HUES6 (cell line): ENCODE data around the gene STKLD1.
"Not testable (repeated sequence)": the region's sequence is repeated elsewhere in the genome, so short reads cannot be mapped to it uniquely, and the experiment has no call there.

Experiments
- H3K27ac ChIP-seq: 2 replicates; pipeline ENCODE4 v1.7.0; 2013; ENCODE audit warnings: low read depth, mild to moderate bottlenecking, low read length, inconsistent platforms
- H3K27me3 ChIP-seq: 2 replicates; pipeline ENCODE4 v1.6.1; 2013; ENCODE audit warnings: low read length; ENCODE audit not compliant: control insufficient read depth, insufficient read depth
- H3K36me3 ChIP-seq: 2 replicates; pipeline ENCODE4 v1.6.1; 2013; ENCODE audit warnings: low read length; ENCODE audit not compliant: control insufficient read depth, insufficient read depth
- H3K4me1 ChIP-seq: 2 replicates; pipeline ENCODE4 v1.6.1; 2013; ENCODE audit warnings: low read length; ENCODE audit not compliant: control insufficient read depth, insufficient read depth
- H3K4me3 ChIP-seq: 2 replicates; pipeline ENCODE4 v1.5.1; 2013; ENCODE audit warnings: low read depth, low read length
- H3K9ac ChIP-seq: one replicate; pipeline ENCODE4 v1.6.1; 2013; ENCODE audit warnings: mild to moderate bottlenecking, low read length
- H3K9me3 ChIP-seq: 2 replicates; pipeline ENCODE4 v1.6.1; 2013; ENCODE audit warnings: low read depth, low read length; ENCODE audit not compliant: control insufficient read depth, insufficient read depth

STKLD1 gene

DNA sequence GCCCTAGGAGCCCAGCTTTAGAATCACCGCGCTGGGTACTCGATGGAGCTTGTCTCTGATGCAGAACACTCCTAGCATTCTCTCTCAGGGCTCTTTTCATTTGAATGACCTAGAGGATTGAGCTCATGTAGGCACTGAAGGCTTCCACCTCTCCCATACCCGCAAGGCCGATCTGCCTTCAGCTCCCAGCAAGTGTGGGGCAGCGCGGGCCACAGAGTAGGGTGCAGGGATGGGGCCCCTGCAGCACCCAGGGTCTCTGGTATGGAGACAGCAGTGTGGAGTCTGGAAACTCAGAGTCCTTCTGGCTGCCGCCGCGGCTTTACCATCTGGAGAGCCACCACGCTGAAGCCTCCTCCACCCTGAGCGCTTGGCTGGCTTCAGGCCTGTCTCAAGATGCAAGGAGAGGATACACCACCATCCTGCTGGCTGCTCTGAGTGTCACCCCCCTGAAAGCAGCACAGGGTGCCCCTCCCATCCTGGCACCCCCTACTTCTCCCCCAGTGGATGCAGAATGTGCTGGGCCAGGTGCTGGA, 12.9 kb downstream of the STKLD1 start:
- peaks cover 7% of the 10 kb centered on the region for H3K9me3 ChIP-seq
- no peaks in the 10 kb centered on the region for H3K36me3 ChIP-seq
- no peak overlapping the region for H3K4me3 ChIP-seq
- H3K4me1 ChIP-seq: no peaks in the 10 kb centered on the region
- peaks cover 5% of the 10 kb centered on the region; the same call in 1 of the 2 replicates for H3K27me3 ChIP-seq
- no peak overlapping the region for H3K9ac ChIP-seq
- H3K27ac ChIP-seq: no peak overlapping the region

DNA sequence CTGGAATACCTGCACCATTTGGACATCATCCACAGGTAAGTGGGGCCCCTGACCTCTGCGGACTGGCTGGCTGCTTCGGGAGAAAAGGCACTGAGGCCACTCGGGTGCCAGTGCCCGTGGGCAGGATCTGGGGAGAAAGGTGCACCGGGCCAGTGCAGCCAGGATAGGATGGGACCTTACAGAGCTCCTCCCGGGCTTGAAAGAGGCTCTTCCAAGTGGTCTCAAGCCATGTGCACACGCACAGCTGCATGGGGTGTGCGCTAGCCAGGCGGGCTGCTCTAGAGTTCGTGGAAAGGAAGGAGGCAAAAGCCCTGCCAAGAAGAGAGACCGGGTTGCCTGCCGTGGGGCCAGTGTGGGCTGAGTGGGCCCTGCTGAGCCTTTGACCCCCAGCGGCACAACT, 13.4 kb downstream of the STKLD1 start:
- Histone ChIP-seq H3K4me1 (no peaks in the 10 kb centered on the region), H3K27ac (no peak overlapping the region), H3K9ac (no peak overlapping the region), H3K9me3 (peaks cover 7% of the 10 kb centered on the region), H3K27me3 (peaks cover 5% of the 10 kb centered on the region; the same call in 1 of the 2 replicates), H3K36me3 (no peaks in the 10 kb centered on the region), H3K4me3 (no peak overlapping the region)

- Histone ChIP-seq H3K27me3 (peaks cover 5% of the 10 kb centered on the region; the same call in 1 of the 2 replicates), H3K9me3 (peaks cover 7% of the 10 kb centered on the region), H3K4me1 (no peaks in the 10 kb centered on the region), H3K27ac (no peak overlapping the region), H3K9ac (no peak overlapping the region), H3K4me3 (no peak overlapping the region), H3K36me3 (no peaks in the 10 kb centered on the region)
Observed at GRCh38 chr9:133390713-133391112, 14.5 kb downstream of the STKLD1 start.

- not testable (repeated sequence) for H3K36me3 ChIP-seq, H3K4me1 ChIP-seq, H3K9ac ChIP-seq, H3K27me3 ChIP-seq, H3K4me3 ChIP-seq, H3K9me3 ChIP-seq, H3K27ac ChIP-seq
Observed at GRCh38 chr9:133391449-133391848, 15.3 kb downstream of the STKLD1 start.

GRCh38 chr9:133392308-133392707, 16.1 kb downstream of the STKLD1 start:
- not testable (repeated sequence) for H3K36me3 ChIP-seq

GRCh38 chr9:133393399-133393798, 17.2 kb downstream of the STKLD1 start:
- no peaks in the 10 kb centered on the region for H3K36me3 ChIP-seq
- no peak overlapping the region for H3K4me3 ChIP-seq
- peaks cover 7% of the 10 kb centered on the region for H3K9me3 ChIP-seq
- no peak overlapping the region for H3K9ac ChIP-seq
- no peaks in the 10 kb centered on the region for H3K4me1 ChIP-seq
- H3K27me3 ChIP-seq: peaks cover 5% of the 10 kb centered on the region; the same call in 1 of the 2 replicates
- H3K27ac ChIP-seq: no peak overlapping the region

More at GRCh38 chr9:133392308-133392707, 16.1 kb downstream of the STKLD1 start:
- not testable (repeated sequence) for H3K4me3 ChIP-seq, H3K9me3 ChIP-seq, H3K9ac ChIP-seq, H3K27ac ChIP-seq, H3K4me1 ChIP-seq, H3K27me3 ChIP-seq

GRCh38 chr9:133394687-133395271, 18.6 kb downstream of the STKLD1 start:
- no peak overlapping the region for H3K27ac ChIP-seq
- H3K9ac ChIP-seq: no peak overlapping the region
- no peaks in the 10 kb centered on the region for H3K4me1 ChIP-seq
- H3K36me3 ChIP-seq: no peaks in the 10 kb centered on the region
- peaks cover 7% of the 10 kb centered on the region for H3K9me3 ChIP-seq
- H3K27me3 ChIP-seq: peaks cover 5% of the 10 kb centered on the region; the same call in 1 of the 2 replicates
- no peak overlapping the region for H3K4me3 ChIP-seq

GRCh38 chr9:133396952-133397351, 20.8 kb downstream of the STKLD1 start:
- Histone ChIP-seq H3K36me3 (no peaks in the 10 kb centered on the region), H3K27me3 (peaks cover 5% of the 10 kb centered on the region; the same call in 1 of the 2 replicates), H3K27ac (no peak overlapping the region), H3K4me1 (no peaks in the 10 kb centered on the region), H3K4me3 (no peak overlapping the region), H3K9ac (no peak overlapping the region), H3K9me3 (no peaks in the 10 kb centered on the region)

DNA sequence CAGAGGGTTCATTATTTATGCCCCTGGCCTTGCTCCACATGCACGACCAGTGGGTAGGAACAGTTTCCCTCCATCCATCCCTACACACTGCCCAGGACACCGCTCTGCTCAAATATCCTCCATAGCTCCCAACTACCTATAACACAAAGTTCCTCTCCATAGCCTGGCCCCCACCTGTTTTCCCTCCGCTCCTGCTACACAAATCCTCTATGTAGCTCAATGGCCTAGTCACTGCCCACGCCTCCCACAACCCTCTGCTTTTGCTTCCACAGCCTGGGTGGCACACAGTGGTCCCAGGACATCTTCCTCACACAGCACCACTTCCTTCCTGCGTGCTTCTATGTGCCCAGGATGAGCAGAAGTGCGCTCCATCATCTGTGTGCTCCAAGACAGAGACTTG, 21.2 kb downstream of the STKLD1 start:
- H3K4me3 ChIP-seq: no peak overlapping the region
- no peak overlapping the region for H3K9ac ChIP-seq
- H3K9me3 ChIP-seq: no peaks in the 10 kb centered on the region
- no peak overlapping the region for H3K27ac ChIP-seq
- H3K27me3 ChIP-seq: peaks cover 5% of the 10 kb centered on the region; the same call in 1 of the 2 replicates
- H3K4me1 ChIP-seq: no peaks in the 10 kb centered on the region
- no peaks in the 10 kb centered on the region for H3K36me3 ChIP-seq

- no peak overlapping the region for H3K4me3 ChIP-seq
- H3K4me1 ChIP-seq: no peaks in the 10 kb centered on the region
- no peak overlapping the region for H3K27ac ChIP-seq
- peaks cover 5% of the 10 kb centered on the region; the same call in 1 of the 2 replicates for H3K27me3 ChIP-seq
- H3K9ac ChIP-seq: no peak overlapping the region
- H3K9me3 ChIP-seq: no peaks in the 10 kb centered on the region
- H3K36me3 ChIP-seq: no peaks in the 10 kb centered on the region
Observed at GRCh38 chr9:133397895-133398294, 21.7 kb downstream of the STKLD1 start.

- Histone ChIP-seq H3K27me3 (no peaks in the 10 kb centered on the region), H3K9ac (no peak overlapping the region), H3K4me3 (no peak overlapping the region), H3K27ac (no peak overlapping the region), H3K4me1 (no peaks in the 10 kb centered on the region), H3K36me3 (peaks cover 12% of the 10 kb centered on the region), H3K9me3 (no peaks in the 10 kb centered on the region)
Observed at GRCh38 chr9:133400292-133400691, 24.1 kb downstream of the STKLD1 start.
